Liver (tissue), 2 donors: ENCODE data around the gene RTEL1.
"Not testable (repeated sequence)": the region's sequence is repeated elsewhere in the genome, so short reads cannot be mapped to it uniquely, and the experiment has no call there.

ENCODE experiments used
- TAF1 ChIP-seq: conservative IDR thresholded peaks from 2 replicates; pipeline ENCODE4 v1.6.1; 2016; ENCODE audit warnings: antibody characterized with exemption, mild to moderate bottlenecking
- TF ChIP-seq, protein P1 (sequence below): IDR thresholded peaks from 2 replicates; pipeline ENCODE4 v1.6.1; 2016; ENCODE audit warnings: antibody characterized with exemption
- donor health status: healthy.

DNA sequence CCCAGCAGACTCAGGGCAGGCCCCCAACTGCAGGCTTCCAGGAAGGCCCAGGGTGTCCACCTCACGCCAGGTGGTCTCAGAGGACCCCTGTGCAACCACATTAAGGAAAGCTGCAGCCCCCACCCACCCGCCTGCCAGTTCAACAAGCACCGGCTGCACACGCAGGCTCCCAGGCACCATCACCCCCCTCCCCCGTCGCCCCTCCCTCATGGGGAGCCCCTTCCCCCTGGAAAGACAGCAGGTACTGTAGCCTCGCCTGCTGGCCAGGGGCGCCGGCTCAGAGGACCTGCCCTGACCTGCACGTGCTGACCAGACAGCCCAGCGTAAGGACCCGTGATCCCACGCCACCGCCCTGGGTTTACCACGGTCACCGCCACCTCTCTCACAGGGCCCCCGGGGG lies 17.4 kb upstream of the RTEL1 start:
- not testable (repeated sequence) for TF ChIP-seq TAF1
- TF ChIP-seq, protein P1, sequence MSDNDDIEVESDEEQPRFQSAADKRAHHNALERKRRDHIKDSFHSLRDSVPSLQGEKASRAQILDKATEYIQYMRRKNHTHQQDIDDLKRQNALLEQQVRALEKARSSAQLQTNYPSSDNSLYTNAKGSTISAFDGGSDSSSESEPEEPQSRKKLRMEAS = not testable (repeated sequence)
